Middle frontal gyrus (tissue), 1 donor: Measurements from ENCODE around the gene HSF2BP.
"Not testable (repeated sequence)": the region's sequence is repeated elsewhere in the genome, so short reads cannot be mapped to it uniquely, and the experiment has no call there.

Experiments
- DNase-seq: peaks from one replicate; pipeline ENCODE4 v3.0.0-alpha.2; 2015; ENCODE audit warnings: low spot score; ENCODE audit errors: extremely low spot score

HSF2BP gene

GRCh38 chr21:43619856-43620255, 39.4 kb downstream of the HSF2BP start:
- DNase-seq, result no peak

GRCh38 chr21:43619344-43619743, 39.9 kb downstream of the HSF2BP start:
- no peak for DNase-seq

- DNase-seq, result no peak
Observed at GRCh38 chr21:43618940-43619339, 40.3 kb downstream of the HSF2BP start.

- not testable (repeated sequence) for DNase-seq
Observed at GRCh38 chr21:43616861-43617260, 42.4 kb downstream of the HSF2BP start.

- DNase-seq, result no peak
Observed at GRCh38 chr21:43614839-43615238, 44.4 kb downstream of the HSF2BP start.

- no peak for DNase-seq
Observed at GRCh38 chr21:43613755-43614638, 45.3 kb downstream of the HSF2BP start.

- no peak for DNase-seq
Observed at GRCh38 chr21:43611598-43612369, 47.5 kb downstream of the HSF2BP start.

GRCh38 chr21:43609501-43610340, 49.6 kb downstream of the HSF2BP start:
- DNase-seq, result no peak

DNA sequence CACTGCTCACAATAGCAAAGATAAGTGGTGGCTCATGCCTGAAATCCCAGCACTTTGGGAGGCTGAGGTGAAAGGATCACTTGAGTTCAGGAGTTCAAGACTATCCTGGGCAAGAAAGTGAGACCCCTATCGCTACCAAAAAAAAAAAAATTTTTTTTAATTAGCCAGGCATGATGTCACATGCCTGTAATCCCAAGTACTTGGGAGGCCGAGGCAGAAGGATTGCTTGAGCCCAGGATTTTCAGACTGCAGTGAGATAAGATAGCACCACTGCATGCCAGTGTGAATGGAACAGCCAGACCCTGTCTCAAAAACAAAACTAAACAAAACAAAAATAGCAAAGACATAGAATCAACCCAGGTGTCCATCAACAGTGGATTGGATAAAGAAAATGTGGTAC, 50.6 kb downstream of the HSF2BP start:
- DNase-seq, result no peak

GRCh38 chr21:43608225-43608624, 51.1 kb downstream of the HSF2BP start:
- no peak for DNase-seq

DNA sequence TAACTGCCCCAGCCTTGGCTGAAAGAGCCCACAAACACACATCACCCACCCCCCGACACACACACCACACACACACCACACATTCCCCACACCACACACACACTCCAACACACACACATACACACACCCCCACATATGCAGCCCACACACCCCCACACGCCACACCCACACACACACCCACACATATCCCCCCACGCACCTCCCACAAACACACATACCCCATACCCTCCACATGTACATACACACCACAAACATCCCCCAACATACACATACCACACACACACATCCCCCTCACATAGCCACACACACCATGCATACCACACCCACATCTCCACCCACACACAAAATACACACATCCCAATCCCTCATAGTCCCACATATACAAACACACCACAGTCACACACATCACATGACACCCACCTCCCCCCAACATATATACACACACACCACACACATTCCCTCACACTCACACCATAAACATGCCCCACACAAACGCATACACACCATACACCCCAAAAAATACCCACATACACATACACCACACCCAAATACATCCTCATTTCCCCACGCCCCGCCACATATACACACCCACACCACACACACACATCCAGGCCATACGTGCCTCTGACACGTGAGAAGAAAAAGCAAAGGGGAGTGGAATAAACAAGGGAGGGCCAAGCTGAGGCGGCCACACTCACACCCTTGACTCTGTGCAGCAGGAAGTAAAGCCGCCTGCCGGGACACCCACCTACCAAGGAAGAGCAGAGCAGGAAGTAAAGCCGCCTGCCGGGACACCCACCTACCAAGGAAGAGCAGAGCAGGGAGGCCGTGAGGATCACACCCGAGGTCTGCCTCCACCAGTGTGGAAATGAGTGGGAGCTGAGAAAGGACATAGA, 53.7 kb downstream of the HSF2BP start:
- no peak for DNase-seq

DNA sequence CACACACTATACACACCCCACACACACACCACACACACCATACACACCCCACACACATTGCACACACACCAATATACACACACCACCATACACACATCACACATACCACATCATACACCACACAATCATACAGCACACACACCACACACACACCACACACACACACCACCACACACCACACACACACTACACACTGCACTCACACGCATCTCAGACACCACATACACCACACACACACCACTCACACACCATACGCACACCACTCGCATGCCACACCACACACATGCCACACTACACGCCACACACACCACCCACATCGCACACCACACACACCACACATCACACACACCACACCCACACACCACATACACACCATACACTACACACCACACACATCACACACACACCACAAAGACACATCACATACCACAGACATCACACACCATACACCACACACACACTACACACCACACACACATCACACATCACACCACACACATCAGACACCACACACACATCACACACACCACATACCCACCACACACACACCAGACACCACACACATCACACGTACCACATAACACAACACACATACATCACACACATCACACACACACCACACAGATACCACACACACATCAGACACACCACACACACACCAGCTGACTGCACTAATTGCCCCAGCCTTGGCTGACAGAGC, 54.6 kb downstream of the HSF2BP start:
- no peak for DNase-seq

- no peak for DNase-seq
Observed at GRCh38 chr21:43603641-43604504, 55.4 kb downstream of the HSF2BP start.

DNA sequence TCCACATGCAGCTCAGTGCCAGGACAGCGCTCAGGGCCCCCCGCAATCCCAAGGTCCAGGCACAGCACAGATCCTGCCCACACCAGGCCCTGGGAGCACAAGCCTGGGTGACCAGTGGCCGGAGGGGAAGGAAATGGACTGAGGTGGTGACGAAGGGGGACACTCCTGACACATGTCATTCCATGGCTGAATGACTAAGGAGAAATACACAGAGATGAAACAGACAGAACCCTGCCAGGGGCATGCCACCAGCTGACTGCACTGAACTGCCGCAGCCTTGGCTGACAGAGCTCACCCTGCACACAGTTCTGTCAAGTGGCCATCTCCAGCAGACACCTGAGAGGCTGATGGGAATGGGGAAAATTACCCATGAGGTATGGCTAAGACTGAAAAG, 56.1 kb downstream of the HSF2BP start:
- no peak for DNase-seq

- no peak for DNase-seq
Observed at GRCh38 chr21:43602266-43603232, 56.7 kb downstream of the HSF2BP start.

DNA sequence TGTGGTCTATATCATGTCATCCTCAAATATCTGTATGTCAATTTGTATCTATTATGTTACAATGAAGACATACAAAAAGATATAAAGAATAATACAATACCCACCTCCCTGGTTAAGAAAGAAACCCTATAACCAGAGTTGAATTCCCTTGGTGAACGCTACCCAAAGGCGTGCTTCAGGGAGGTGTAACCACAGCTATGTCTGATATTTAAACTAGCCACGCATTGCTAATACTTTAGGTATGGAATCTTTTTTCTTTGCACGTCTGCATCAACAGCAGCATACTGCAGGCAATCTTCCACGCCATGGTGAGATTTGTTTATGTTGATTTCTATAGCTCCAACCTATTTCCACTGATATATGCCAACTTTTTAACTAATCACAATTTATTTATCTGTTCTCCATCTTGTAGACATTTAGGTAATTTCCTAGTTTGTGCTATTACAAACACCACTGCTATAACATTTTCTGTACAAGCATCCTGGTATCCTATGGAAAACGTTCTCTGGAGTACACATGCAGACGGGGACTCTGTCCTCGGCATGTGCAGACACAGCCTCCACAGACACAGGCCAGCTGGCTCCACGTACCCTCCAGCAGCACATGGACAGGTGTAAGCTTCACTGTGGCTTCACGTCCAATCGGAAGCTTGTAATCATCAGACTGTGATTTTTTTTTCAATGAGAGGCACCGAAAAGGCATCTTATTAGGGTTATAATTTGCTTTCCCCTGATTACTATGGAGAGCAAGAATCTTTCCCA, 58.5 kb downstream of the HSF2BP start:
- no peak for DNase-seq

- no peak for DNase-seq
Observed at GRCh38 chr21:43599728-43600127, 59.6 kb downstream of the HSF2BP start.
